WERI-Rb-1 (cell line): ENCODE results near the gene ERFL.

Experiments used
- DNase-seq: peaks from one replicate; pipeline ENCODE4 v3.0.0-alpha.2; 2020
- H3K27ac ChIP-seq: fragments of 250-450 bp; sonication (Bioruptor Pico); 2 replicates; pipeline ENCODE4 v1.5.1; 2020; ENCODE audit warnings: mild to moderate bottlenecking, moderate library complexity
- H3K27me3 ChIP-seq: fragments of 250-450 bp; sonication (Bioruptor Pico); 2 replicates; pipeline ENCODE4 v1.5.1; 2021; ENCODE audit warnings: mild to moderate bottlenecking, low read depth, moderate library complexity; ENCODE audit not compliant: insufficient read depth, severe bottlenecking
- H3K36me3 ChIP-seq: fragments of 250-450 bp; sonication (Bioruptor Pico); 2 replicates; pipeline ENCODE4 v1.5.1; 2020; ENCODE audit warnings: mild to moderate bottlenecking, moderate library complexity
- H3K4me3 ChIP-seq: 2 replicates; pipeline ENCODE4 v1.5.1; 2011; ENCODE audit warnings: low read depth, mild to moderate bottlenecking, control low read depth, low read length
- H3K9me3 ChIP-seq: fragments of 250-450 bp; sonication (Bioruptor Pico); 2 replicates; pipeline ENCODE4 v1.5.1; 2021; ENCODE audit warnings: mild to moderate bottlenecking, moderate library complexity; ENCODE audit not compliant: severe bottlenecking
- CTCF ChIP-seq: IDR thresholded peaks from 2 replicates; pipeline ENCODE4 v1.5.1; 2011; ENCODE audit warnings: low read depth, mild to moderate bottlenecking, control low read depth, inconsistent platforms, low read length

ERFL gene

GRCh38 chr19:41871573-41872383 is 56.5 kb downstream of the ERFL start:
- H3K36me3 ChIP-seq, result peaks cover 61% of the 10 kb centered on the region
- H3K9me3 ChIP-seq, result no peaks in the 10 kb centered on the region
- no peaks in the 10 kb centered on the region for H3K27me3 ChIP-seq
- no peak overlapping the region for H3K4me3 ChIP-seq
- no peak for TF ChIP-seq CTCF
- DNase-seq, result no peak
- H3K27ac ChIP-seq, result no peak overlapping the region

DNA sequence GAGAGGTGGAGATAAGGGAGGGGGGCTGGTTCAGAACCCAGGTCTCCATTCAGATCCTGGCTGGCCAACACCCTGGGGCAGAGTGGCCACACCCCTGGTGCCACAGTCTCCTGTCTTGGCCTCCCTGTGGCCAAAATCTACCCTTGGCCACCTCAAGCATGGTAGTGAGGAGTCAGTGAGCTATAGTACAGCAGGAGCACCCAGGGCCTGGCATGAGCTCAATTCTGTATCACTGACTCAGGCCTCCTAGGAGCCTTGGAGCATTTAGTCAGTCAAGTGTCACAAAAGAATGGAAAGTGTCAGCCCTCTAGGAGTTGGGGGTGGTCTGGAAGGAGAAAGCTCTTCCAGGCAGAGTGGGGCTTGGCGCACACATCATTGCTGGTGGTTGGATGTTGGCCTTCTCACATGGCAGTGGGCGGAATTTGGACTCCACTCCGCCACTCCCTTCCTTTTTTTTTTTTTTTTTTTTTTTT is 57.8 kb downstream of the ERFL start:
- H3K4me3 ChIP-seq, result no peak overlapping the region
- no peak overlapping the region for H3K27ac ChIP-seq
- peaks cover 72% of the 10 kb centered on the region for H3K36me3 ChIP-seq
- TF ChIP-seq CTCF, result no peak
- H3K27me3 ChIP-seq, result no peaks in the 10 kb centered on the region
- no peaks in the 10 kb centered on the region for H3K9me3 ChIP-seq
- no peak for DNase-seq

GRCh38 chr19:41869374-41869955 is 58.8 kb downstream of the ERFL start:
- no peak for TF ChIP-seq CTCF
- Histone ChIP-seq H3K4me3 (no peak overlapping the region), H3K36me3 (peaks cover 82% of the 10 kb centered on the region), H3K9me3 (no peaks in the 10 kb centered on the region), H3K27ac (no peak overlapping the region), H3K27me3 (no peaks in the 10 kb centered on the region)
- DNase-seq, result no peak

- DNase-seq, result no peak
- H3K27ac ChIP-seq, result no peak overlapping the region
- peaks cover 87% of the 10 kb centered on the region for H3K36me3 ChIP-seq
- TF ChIP-seq CTCF, result no peak
- H3K27me3 ChIP-seq, result no peaks in the 10 kb centered on the region
- H3K4me3 ChIP-seq, result no peak overlapping the region
- no peaks in the 10 kb centered on the region for H3K9me3 ChIP-seq
Observed at GRCh38 chr19:41868989-41869300, 59.3 kb downstream of the ERFL start.

DNA sequence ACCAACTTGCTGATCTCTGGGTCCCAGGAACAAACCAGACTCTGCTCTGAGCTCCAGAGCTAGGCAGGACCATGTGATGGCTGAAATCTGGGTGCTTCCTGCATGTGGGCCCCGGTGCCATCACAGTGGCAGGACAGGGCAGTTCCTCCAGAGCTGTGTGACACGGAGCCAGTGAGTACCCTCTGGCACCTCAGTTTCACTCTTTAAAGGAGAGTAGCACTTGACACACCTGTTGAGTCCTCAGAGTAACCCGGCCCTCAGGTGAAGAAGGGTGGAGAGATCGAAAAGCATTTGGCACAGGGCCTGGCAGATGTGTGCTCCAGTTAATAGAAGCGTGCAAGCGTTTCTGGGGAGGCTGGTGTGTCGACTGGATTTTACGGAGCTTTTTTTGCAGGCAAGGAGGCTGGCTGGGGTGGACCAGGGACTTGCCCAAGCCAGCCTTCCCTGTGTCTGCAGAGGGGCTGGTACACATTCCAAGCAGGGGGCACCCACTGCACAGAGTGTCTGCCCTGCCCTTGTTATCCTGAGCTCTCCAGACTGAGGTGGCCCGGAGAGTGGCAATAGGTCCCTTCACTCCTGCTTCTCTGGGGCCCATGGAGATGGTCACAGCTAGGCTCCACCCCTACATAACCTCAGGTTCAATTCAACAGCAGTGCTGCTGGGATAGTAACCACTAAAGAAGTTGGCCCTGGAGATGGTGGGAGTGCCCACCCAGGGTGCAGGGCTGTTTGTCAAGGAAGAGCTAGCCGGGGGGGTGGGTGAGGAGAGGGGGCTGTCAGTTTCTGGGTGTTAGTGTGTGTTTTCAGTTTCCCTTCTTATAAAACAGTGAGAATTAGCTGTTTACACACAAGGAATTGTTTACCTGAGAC is 59.9 kb downstream of the ERFL start:
- Histone ChIP-seq H3K27ac (no peak overlapping the region), H3K9me3 (no peaks in the 10 kb centered on the region), H3K27me3 (no peaks in the 10 kb centered on the region), H3K4me3 (no peak overlapping the region), H3K36me3 (peaks cover 93% of the 10 kb centered on the region)
- TF ChIP-seq CTCF, result no peak
- no peak for DNase-seq
